OCI-M1 (cell line): ENCODE results near the gene PTPN9.
"Not testable (repeated sequence)": the region's sequence is repeated elsewhere in the genome, so short reads cannot be mapped to it uniquely, and the experiment has no call there.

ENCODE experiments used
- DNase-seq: peaks from one replicate; lab custom pipeline; 2025; lab: John Stamatoyannopoulos, UW

The PTPN9 gene

DNA sequence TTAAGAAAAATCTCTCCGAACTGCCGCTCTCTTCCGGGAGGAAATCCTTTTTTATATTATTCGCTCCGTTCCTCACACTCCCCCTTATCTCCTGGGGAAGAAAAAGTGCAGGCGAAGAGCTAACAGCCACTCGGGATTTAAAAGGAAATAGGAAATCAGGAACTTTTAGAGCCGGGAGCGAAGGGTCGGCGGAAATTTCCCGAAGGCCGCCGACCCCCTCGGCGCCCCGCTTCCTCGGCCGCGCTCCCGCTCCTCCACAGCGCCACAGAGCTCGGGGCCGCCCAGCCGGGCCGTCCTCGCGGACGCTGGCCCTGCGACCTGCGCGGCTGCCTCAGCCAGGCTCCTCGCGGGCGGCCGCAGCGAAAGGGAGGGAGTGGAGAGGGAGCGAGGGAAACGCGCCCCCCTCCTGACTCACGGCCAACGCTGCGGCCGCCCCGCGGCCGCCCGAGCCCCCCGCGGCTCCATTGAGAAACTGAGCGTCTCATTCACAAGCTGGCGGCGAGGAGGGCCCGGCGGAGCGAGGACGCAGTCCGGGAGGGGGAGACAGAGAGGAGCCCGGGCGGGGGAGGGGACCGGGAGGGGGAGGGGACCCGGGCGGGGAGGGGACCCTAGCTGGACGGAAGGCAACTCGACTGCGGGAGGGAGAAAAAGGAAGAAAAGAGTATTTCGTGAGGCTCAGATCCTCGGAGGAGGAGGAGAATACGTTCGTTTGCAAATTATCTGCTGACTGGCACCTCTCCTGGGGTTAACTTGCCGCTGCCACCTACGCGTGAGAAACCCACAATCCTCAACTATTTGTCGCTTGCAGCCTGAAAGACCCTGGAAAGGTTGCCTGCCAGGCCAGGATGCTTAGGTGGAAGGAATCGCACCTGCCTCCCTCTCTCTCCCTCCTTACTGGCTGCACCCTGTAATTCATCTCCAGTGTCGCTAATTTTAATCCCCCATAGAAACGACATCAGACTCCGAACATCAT is at the start of gene PTPN9:
TSS of gene PTPN9 (minus strand) at position 368 of the 973 bp plus-strand sequence. CDS start 539 bp downstream, outside the sequence.
- peak; percentile 87 for DNase-seq

DNA sequence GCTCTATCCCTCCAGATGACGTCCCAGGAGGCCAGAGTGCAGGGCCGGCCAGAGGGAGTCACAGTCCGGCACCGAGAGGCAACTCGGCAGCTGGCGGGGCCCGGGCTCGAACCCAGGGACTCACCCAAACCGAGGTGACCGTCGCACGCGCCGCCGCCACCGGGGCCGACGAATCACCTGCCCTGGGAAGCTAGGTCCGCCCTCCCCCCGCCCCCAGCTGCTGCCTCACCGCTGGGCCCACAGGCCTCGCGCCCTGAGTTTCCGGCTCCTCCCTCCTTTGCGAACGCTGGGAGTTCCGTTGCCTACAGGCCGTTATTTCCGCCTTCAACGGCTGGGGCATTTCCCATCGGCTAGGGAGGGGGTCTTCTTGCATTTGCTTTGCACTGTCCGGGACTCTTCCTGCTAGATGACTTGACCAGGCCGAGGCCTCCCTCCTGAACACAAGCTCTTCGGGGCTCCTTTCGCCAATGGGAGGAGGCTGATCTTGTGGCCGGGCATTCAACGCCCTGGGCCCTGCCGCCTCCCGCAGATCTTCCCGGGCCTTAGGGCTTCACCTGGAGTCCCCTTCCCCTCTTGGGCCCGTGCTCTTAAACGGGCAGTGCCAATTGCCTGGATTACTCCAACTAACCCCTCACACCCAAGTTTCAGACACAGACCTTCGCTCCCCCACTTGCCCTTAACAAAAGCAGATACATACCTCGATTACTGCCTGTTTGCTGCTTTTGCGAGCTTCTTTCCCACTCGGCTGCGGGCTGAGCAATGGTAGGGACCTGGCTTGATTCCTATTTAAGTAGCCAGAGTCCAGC is 46.6 kb upstream of the PTPN9 start, which contains the start of gene SNUPN:
TSS of gene SNUPN (minus strand) at position 184 of the 806 bp plus-strand sequence. CDS start 4,674 bp downstream, outside the sequence.
- peak; percentile 98 for DNase-seq

DNA sequence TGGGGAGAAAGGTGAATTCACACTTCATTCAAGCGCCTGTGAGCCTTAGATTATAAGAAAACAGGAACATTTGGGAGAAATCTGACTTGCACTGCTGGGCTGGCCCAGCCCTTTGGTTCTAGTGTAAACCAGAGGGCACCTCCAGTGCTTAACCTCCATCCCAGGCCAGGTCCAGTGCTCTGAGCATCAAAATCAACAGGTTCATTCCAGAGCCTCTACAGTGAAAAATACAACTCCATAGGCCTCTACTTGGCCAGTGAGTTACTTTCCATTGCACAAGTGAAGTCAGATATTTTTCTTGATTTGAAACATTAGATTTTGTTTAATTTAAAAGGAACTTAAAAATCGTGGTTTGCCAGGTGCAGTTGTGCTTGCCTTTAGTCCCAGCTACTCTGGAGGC is 43.4 kb upstream of the PTPN9 start:
- DNase-seq: no peak

DNA sequence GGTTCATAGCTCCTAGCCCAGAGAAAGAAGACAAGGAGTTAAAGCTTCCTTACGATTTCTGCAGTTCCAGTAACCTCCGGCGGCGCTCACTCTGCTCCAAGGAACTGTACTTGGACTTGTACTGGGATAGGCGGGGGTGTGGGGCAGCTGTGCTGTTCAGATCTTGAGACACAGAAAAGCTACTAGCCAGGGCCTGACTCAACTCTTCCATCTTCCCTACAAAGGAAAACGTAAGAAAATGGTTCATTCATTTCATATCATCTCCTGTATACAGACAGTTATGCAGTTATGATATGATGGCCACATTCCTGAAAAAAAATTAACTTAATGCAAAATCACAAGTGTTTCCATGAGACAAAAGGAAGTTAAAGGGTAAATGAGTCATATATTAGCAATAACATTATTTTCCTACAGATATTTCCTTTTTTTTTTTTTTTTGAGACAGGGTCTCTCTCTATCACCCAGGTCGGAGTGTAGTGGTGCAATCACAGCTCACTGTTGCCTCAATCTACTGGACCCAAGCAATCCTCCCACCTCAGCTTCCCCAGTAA is 41.8 kb upstream of the PTPN9 start:
- no peak for DNase-seq

DNA sequence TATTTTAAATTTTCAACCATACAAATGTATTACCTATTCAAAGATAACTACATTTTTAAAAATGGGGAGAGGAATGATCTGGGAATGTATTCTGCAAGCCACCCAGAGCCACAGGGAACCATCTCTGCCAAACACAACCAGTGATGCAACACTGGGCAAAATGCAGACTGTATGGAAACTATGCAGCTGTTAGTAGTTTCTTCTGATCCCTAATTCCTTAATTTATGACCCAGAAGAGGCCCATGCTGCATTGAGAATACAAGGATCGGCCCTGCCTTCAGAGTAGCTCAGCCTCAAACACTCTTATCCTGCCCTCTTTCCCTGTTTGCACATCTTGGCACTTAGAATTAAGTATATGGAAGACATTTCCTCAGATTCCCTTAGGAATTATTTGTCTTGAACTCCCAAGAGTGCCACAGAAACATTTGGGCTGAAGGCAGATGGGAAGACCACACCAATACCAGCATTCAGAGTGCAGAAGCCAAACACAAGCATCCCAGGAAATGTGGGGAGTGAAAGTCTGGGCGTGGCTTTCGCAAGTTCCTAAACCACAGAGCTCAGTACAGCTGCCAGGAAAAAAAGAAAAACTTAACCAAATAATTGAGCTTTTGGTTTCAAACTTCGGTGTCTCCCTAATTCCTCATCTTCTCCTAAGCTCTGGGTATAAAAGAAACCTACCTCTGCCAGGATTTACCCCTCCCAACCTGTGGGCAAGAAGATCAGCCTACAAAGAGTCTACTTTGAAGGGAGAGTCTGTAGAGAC is 41.1 kb upstream of the PTPN9 start:
- no peak for DNase-seq

DNA sequence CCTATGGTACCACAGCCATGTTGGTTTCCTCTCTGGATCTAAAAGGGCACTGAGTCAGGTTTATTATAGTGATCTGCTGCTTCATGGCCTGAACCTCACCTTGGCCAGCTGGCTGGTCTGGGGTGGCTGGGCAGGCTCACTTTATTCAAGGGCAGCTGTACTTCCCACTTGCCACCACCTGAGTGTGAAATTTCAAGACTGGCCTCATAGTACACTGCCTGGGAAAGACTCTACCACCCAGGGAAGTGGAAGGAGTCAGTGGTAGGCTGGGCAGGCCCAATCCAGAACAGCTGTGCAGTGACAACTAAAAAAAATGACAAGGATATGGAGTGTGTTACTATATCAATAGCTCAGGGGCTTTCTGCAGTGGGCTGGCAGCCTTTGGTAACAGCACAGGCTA is 37.7 kb upstream of the PTPN9 start:
- no peak for DNase-seq

DNA sequence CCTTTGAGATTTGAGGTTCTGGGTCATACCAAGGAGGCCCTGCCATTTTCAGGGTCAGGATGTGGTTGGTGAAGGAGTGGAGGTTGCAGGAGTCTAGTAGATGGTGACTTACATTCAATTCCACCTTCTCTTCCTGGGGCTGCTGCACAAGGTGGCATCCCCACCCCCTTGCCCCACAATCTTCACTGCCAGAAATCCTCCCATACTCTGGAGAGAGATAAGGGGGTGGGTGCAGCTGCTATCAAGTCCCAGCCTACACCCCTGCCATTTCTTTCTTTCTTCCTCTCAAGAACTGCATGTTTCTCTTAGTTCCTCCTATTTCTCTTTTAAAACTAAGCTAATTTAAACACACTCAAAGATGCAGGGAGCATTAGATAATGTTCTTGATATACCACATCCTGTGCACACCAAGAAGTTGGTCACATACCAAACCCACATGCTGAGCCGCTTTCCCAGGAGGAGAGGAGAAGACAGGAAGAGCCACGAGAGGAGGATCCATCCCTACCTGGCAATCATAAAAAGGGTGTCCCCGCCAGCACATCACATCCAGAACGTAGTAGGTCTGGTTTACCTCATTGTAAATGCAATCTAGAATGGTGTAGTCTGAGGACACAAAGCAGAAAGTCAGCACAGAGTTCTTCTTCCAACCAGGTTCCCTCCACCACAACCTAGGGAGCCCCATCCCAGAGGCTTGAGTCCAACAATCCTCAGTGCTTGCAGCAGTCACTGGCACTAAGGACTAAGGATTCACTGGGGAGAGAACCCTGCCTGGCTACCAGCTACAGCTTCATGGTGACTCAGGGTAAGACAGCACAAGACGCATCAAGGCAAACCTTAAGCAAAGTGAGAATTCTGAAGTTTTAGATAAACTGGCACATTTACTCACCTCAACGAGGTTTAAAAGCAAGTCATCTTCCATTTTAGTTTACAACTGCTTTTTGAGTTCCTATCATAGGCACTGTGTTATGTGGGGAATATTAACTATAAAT is 27.9 kb upstream of the PTPN9 start:
- peak; percentile 82 for DNase-seq

DNA sequence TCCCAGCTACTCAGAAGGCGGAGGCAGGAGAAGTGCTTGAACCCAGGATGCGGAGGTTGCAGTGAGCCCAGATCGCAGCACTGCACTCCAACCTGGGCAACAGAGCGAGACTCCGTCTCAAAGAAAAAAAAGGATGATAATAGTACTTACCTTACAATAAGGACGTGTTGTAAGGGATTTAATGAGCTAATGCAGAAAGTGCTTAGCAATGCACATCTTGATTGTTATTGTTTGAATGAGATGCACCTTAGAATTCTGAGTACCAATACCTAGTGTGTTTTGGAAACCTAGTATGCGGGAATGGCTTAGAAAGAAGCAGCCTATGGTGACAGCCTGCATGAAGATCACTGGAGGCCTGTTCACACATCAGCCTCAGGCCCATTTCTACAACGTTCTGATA is 26.9 kb upstream of the PTPN9 start:
- no peak for DNase-seq

DNA sequence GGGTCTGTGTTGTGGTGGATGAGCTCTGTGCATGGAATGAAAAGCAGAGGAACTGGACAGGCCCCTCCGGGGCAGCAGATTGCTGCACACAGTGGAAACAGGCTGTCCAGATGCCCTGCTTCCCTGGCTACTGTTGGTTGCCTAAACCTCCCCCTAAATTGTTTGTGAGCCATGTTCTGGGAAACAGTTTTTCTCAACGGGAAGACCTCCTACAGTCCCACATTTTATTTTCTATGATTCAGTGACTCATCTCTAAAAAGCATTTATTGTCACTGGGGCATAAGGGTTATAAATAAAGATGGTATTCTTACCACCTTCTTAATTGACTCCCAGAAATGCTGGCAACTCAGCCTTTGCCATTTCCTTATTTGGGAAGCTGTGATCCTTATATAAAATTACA is 20.3 kb upstream of the PTPN9 start:
- no peak for DNase-seq

DNA sequence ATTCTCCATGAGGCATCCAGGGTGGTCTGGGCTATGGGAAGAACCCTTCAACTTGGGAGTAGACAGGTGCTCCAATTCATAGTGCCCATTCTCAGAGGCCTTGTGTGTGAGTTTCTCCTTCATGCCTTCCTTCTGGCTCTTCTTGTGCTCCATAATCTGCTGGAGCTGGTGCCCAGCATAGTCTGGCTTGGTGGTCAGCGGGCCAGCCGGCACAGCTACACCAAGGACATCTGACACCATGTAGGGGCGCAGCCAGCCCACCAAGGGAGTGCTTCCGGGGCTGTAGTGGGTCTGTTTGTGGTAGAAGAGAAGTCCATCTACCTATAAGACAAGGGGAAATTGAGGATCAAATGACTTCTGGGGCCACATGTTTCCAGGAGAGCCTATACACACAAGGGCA is 19.2 kb upstream of the PTPN9 start:
- DNase-seq: no peak

DNA sequence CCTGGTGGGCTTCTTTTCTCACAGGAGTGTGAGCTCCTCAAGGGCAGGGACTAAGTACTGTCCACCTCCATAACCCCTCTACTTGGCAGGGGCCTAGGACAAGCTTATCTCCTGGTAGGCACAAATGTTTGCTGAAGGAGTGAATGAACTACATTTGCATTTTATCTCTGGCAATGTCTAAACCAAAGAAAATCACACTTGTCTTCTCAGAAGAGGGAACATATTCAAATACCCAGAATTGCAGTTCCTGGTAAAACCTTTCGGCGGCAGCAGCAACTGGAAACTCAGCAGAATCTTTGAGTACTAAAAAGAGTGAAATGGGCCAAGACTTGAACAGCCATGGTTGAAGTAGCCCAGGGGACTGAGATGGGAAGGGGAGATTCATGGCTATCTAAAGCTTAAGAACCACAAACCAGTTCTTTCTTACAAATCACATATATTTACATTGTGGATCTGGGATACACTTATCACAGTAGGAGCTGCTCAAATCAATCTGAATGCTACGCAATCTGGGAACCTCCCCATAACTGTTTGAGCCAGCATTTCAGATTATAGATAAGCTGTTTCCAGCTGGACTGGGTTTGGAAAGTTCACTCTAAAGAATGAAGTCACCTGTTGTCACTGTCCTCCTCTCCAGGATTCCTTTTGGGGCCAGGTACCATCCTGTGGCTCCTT is 18.7 kb upstream of the PTPN9 start:
- DNase-seq: peak; percentile 94

DNA sequence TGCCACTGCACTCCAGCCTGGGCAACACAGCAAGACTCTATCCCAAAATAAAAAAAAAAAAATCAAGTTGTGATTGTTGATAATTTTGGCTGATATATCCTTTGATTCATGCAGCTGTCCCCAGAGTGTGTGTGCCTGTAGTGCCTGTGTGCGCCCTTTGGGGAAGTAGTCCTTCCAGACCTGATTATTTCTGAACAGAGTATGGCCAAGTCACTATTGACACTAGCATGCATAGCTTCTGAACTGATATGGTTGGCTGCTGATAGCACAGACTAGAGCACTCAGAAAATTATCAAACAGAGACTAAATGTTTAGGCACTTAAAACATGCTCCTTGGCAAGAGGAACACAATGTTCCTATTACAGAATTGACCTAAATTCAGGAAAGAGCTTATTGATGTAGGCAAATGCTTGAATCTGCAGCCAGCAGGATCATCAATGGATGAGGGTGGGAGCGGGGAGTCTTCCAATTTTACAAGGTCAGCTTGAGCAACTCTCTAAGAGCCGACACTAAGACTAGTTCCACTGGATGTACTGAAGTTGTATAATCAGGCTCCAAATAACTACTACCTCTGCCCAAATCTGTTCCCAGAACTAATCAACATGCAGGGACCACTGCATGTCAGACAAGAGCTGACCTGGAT is 17.7 kb upstream of the PTPN9 start:
- DNase-seq: no peak

DNA sequence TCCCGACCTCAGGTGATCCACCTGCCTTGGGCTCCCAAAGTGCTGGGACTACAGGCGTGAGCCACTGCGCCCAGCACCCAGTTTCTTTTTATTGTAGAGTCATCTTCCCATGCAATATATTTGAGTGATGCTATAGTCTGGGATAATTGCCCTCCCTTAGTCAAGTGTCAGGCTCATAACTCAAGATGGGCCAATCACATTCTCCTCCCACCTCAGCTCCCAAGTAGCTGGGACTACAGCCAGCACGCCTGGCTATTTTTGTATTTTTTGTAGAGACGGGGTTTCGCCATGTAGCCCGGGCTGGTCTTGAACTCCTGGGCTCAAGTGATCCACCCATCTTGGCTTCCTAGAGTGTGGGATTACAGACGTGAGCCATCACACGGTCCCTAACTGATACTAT is 15.2 kb upstream of the PTPN9 start:
- DNase-seq: no peak

DNA sequence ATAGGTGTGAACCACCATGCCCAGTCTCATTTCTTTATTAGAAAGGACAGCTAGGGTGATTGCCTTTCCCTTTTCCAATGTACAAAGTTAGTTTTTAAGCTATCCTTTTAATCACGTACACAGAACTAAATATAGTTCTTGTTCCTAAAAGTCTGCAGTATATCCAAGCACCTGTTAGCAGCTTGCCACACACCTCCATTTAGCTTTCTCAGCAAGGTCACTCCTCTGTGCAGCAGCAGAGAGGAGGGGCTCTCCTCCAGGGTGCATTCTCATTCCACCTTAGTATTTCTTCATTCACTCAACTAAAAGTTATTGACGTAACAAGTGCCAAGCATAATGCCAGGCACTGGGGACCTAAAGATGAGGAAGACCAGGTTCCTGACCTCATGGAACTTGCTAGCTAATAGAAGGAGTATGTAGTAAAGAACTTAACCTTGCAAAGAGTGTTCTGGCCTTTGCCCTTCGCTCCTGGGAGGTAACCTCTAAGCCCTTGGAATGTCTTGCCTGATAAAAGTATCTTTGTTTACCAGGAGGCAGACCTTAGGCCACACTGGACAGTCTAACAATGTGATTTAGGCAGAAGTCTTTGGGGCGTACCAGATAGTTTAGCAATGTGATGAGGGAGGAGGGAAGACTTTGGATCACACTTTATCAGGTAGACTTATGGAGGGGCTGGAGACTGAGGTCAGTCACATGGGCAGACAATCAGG is 12.7 kb upstream of the PTPN9 start:
- DNase-seq: no peak

DNA sequence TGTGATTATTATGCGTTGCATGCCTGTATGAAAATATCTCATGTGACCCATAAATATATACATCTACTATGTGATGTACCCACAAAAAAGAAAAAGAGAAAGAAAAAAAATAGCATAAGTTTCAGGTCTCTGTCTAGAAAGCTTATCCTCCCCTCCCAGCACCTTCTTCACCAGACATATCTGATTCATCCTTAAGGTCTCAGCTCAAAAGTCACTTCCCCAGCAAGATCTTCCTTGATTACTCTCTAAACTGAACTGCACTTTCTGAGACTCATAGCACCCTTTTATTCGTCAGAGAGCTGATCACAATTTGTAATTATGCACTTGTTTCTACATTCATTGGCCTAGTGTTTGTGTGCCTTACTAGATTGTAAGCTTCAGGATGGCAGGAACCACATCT is 11.1 kb upstream of the PTPN9 start:
- no peak for DNase-seq

DNA sequence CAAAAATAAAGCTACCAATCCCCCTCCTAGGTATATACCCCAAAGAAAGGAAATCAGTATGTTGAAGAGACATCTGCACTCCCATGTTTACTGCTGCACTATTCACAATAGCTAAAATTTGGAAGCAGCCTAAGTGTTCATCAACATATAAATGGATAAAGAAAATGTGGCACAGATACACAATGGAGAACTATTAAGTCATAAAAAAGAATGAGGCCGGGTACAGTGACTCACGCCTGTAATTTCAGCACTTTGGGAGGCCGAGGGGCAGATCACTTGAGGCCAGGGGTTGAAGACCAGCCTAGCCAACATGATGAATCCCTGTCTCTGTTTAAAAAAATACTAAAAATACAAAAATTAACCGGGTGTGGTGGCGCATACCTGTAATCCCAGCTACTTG is 10.0 kb upstream of the PTPN9 start:
- DNase-seq: no peak

DNA sequence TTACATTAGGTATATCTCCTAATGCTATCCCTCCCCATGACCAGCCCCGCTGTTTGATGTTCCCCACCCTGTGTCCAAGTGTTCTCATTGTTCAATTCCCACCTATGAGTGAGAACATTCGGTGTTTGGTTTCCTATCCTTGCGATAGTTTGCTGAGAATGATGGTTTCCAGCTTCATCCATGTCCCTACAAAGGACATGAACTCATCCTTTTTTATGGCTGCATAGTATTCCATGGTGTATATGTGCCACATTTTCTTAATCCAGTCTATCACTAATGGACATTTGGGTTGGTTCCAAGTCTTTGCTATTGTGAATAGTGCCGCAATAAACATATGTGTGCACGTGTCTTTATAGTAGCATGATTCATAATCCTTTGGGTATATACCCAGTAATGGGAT is 7.3 kb upstream of the PTPN9 start:
- not testable (repeated sequence) for DNase-seq

DNA sequence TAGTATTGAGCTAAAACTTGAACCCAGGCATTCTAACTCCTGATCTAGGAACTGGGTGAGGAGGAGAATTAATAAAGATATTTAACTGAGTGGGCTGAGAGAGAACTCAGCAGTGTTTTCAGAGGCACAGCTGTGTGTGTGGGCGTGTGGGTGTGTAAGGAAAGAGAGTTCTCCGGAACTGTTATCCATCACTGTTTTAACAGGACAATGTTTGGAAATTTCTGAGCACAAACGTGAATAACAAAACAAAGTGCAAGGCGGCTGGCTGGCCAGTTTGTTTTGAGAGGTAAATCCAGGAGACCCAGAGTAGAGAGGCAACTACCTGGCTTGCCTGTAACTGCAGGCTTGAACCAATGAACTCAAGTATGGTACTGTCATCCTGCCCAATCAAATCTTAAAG is 5.0 kb upstream of the PTPN9 start:
- no peak for DNase-seq

DNA sequence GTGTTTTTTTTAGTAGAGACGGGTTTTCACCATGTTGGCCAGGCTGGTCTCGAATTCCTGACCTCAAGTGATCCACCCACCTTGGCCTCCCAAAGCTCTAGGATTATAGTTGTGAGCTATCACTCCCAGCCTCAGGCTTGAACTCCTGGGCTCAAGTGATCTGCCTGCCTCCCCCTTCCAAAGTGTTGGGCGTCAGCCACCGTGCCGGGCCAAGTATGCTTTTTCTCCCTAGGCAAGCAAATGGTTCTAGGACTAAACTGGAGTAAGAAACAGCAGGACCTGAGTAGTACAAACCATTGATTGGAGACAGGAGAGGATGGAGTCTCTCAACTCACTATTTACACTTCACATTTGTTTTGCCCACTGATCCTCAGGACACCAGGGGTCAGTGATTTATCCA is 4.6 kb upstream of the PTPN9 start:
- DNase-seq: no peak
